Upper lobe of left lung (tissue), 4 donors: ENCODE measurements around the gene ANAPC2.
"Not testable (repeated sequence)": the region's sequence is repeated elsewhere in the genome, so short reads cannot be mapped to it uniquely, and the experiment has no call there.

ENCODE experiments used
- CTCF ChIP-seq, 6 experiments: fragments of 450-650 bp in 4 of 6; fragments of 200-600 bp in 2 of 6; sonication (generic) in 2 of 6; IDR thresholded peaks; one replicate each; pipeline ENCODE4 v1.5.1; 2016 to 2019; ENCODE audit warnings: antibody characterized with exemption in 6 of 6
- POLR2A ChIP-seq, 4 donors: fragments of 450-650 bp; IDR thresholded peaks; one replicate each; pipeline ENCODE4 v1.5.1; 2016 to 2017; ENCODE audit warnings: antibody characterized with exemption in 4 of 4, mild to moderate bottlenecking in 2 of 4
- POLR2AphosphoS5 ChIP-seq, 2 donors: sonication (generic); formaldehyde crosslinking; IDR thresholded peaks; one replicate each; pipeline ENCODE4 v1.5.1; 2017; ENCODE audit warnings: antibody characterized with exemption in 2 of 2

- not testable (repeated sequence) for TF ChIP-seq POLR2A, CTCF, POLR2AphosphoS5 (IDR thresholded peaks at IDR 0.05)
These were observed 53.2 kb downstream of the ANAPC2 start for GRCh38 chr9:137135154-137135553.
